Large intestine (tissue), 3 donors: ENCODE results near the gene REN. TPM values are rescaled to one million over a fixed set of nuclear protein-coding genes. Genes with fewer than 3 reads are reported as not detected.

Experiments
- DNase-seq, 2 donors: peaks; one replicate each; pipeline versions ENCODE4 v3.0.0 to v3.0.0-alpha.2; 2013
- H3K27ac ChIP-seq: one replicate; pipeline ENCODE4 v1.5.1; 2013; ENCODE audit warnings: low read length
- H3K27me3 ChIP-seq: 2 replicates; pipeline ENCODE4 v1.6.1; 2013; ENCODE audit warnings: low read length; ENCODE audit not compliant: control insufficient read depth, insufficient read depth
- H3K36me3 ChIP-seq: 2 replicates; pipeline ENCODE4 v1.6.1; 2013; ENCODE audit warnings: low read length; ENCODE audit not compliant: control insufficient read depth, insufficient read depth
- H3K4me1 ChIP-seq: one replicate; pipeline ENCODE4 v1.6.1; 2013; ENCODE audit warnings: low read length; ENCODE audit not compliant: control insufficient read depth, insufficient read depth
- H3K4me3 ChIP-seq: one replicate; pipeline ENCODE4 v1.5.1; 2013; ENCODE audit warnings: low read length
- H3K9me3 ChIP-seq: one replicate; pipeline ENCODE4 v1.6.1; 2013; ENCODE audit warnings: mild to moderate bottlenecking, low read depth, low read length, moderate library complexity; ENCODE audit not compliant: control insufficient read depth
- WGBS: methylation state at CpG from one replicate; pipeline ENCODE4 v1.1.5; 2013; ENCODE audit warnings: low lambda C conversion rate; ENCODE audit not compliant: insufficient coverage; 5-methylcytosine and 5-hydroxymethylcytosine counted together
- polyA plus RNA-seq: library from polyadenylated mRNA; unstranded; fragments of 120-200 nt; gene quantifications from one replicate; pipeline ENCODE4 v1.2.1, GENCODE V29; 2013

Gene REN
- polyA plus RNA-seq, 1 donor = 4.2 TPM

DNA sequence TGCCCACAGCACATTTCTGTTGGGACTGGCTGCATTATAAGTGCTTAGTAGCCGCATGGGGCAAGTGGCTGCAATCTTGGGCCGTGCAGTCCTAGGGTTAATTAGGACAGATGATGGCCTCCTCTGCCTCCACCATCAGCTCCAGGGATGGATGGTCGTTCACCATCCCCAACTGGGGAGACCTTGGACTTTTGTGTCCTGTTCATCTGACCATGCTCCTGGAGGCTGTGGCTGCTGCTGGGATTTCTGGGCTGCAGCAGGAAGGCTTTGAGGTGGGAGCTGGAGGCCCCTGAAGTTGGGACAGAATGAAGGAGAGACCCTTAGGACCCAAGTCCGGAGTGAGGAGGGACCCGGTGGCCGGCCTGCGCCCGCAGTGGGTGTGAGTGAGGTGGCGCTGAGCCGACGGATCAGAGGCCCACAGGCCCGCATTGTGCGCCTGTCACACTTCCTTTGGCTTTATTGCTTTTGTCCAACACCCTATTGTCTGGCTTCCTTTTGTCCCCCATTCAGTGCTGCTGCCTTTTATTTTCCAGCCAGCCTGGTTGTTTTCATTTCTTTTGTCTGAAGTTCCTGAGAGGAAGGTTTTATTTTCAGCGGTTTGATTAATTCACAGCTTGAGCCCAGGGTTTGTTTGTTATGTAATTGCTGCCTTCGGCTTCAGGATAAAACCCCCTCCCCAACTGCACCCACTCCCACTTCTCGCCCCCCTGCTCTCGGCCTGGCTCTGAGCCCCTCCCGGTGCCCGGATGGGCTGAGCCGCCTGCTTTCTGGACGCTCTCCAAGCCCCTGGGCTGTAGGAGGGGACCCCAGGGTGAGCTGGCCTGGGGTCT, 57.6 kb downstream of the REN start:
- H3K4me3 ChIP-seq = no peak overlapping the region
- no peaks in the 10 kb centered on the region for H3K36me3 ChIP-seq
- DNase-seq = no peak
- H3K27me3 ChIP-seq = no peaks in the 10 kb centered on the region
- no peak overlapping the region for H3K27ac ChIP-seq
- no CpG with 5 or more reads among the region's 21 CpGs for WGBS
- H3K4me1 ChIP-seq = peaks cover 10% of the 10 kb centered on the region
- no peaks in the 10 kb centered on the region for H3K9me3 ChIP-seq

DNA sequence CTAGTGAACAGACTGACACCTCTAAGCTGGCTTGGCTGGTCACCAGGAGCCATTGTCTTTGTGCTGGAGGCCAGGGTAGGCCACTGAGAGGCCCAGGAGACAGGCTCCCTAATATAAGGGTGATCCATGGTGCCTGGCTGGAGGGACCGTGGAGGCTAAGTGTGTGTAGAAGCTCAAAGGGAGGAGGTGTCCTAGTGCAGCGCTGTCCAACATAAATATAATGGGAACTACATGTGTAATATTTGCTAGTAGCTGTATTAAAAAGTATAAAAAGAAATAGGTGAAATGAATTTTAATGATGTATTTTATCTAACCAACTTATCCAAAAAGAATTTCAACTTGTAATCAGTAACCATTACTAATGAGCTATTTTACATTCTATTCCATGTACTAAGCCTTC, 58.2 kb downstream of the REN start:
- Histone ChIP-seq H3K27ac (no peak overlapping the region), H3K4me1 (peaks cover 16% of the 10 kb centered on the region), H3K9me3 (no peaks in the 10 kb centered on the region), H3K27me3 (no peaks in the 10 kb centered on the region), H3K4me3 (no peak overlapping the region), H3K36me3 (no peaks in the 10 kb centered on the region)
- WGBS = no CpG with 5 or more reads among the region's 2 CpGs
- no peak for DNase-seq

DNA sequence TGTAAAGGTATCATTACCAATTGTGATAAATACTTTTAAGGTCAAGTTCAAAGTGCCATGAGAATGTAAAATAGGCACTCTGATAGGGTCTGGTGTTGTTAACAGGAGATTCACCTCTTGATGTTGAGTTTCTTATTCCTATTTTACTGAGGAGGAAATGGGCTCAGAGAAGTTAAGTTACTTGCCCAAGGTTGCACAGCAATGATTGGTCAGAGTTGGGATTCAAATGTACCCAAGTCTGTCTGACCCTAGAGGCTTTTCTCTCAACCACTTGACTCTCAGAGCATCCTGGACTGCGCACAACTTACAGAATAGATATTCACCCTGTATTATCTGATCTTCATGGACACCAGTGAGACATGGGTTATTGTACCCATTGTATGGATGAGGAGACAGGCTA, 59.3 kb downstream of the REN start:
- DNase-seq = no peak
- H3K27ac ChIP-seq = no peak overlapping the region
- no peaks in the 10 kb centered on the region for H3K36me3 ChIP-seq
- H3K27me3 ChIP-seq = no peaks in the 10 kb centered on the region
- no peaks in the 10 kb centered on the region for H3K9me3 ChIP-seq
- peaks cover 25% of the 10 kb centered on the region for H3K4me1 ChIP-seq
- no peak overlapping the region for H3K4me3 ChIP-seq
- WGBS = no CpG with 5 or more reads among the region's 1 CpG

DNA sequence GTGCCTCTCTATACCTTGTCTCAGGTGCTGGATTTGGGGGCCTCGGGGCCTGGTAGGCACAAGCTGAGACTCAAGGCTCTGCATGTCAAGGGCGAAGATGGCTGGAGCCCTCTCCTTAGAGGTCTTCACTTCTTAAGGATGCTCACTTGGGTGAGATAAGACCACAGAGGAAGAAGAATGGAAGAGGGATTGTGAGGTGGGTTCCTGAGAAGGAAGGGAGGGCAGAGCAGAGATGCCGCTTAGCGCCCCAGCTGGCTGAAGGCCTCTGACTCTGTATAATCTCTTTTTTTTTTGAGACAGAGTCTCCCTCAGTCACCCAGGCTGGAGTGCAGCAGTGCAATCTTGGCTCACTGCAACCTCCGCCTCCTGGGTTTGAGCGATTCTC, 61.0 kb downstream of the REN start:
- Histone ChIP-seq H3K27me3 (no peaks in the 10 kb centered on the region), H3K9me3 (no peaks in the 10 kb centered on the region), H3K4me3 (no peak overlapping the region), H3K27ac (no peak overlapping the region), H3K4me1 (peaks cover 28% of the 10 kb centered on the region), H3K36me3 (no peaks in the 10 kb centered on the region)
- no peak for DNase-seq
- WGBS = 100% methylated on average over 1 of the region's 6 CpGs

Other genes with a start within 250 kb of the REN start
- 34.0 TPM for gene SOX13, start 93.2 kb downstream of the REN start, polyA plus RNA-seq
- gene ETNK2, start 14.3 kb downstream of the REN start, polyA plus RNA-seq = 34.3 TPM
- 2.8 TPM for gene KISS1, start 30.2 kb upstream of the REN start, polyA plus RNA-seq
- 113 TPM for gene GOLT1A, start 47.7 kb upstream of the REN start, polyA plus RNA-seq
- gene PLEKHA6, start 193.6 kb upstream of the REN start, polyA plus RNA-seq = 59.3 TPM
- 46.4 TPM for gene PPP1R15B, start 245.5 kb upstream of the REN start, polyA plus RNA-seq